HEK293 (cell line): ENCODE results near the gene MRPL30.
A peak's percentile ranks its signal among the peaks of the same experiment; 100 is the strongest.
"Not testable (repeated sequence)": the region's sequence is repeated elsewhere in the genome, so short reads cannot be mapped to it uniquely, and the experiment has no call there.

ENCODE experiments used
- CTCF ChIA-PET: fragments of 350-600 bp; formaldehyde crosslinking; extraction: SDS; loops from one replicate; lab custom pipeline; 2021; ENCODE audit warnings: antibody characterized with exemption; lab: Yijun Ruan, JAX
- POLR2A ChIA-PET: fragments of 300-600 bp; formaldehyde crosslinking; extraction: SDS; loops from one replicate; lab custom pipeline; 2020; ENCODE audit warnings: antibody characterized with exemption, inconsistent platforms; lab: Yijun Ruan, JAX
- H3K27ac ChIP-seq: fragments of 200-500 bp; sonication (Bioruptor generic); 2 replicates; pipeline ENCODE4 v1.5.1; 2014; ENCODE audit warnings: low read depth, low read length, control low read depth, inconsistent platforms; ENCODE audit errors: extremely low read depth
- H3K36me3 ChIP-seq, 2 experiments: fragments of 200-500 bp in 1 of 2; sonication (Bioruptor generic) in 1 of 2; 1 replicate in 1 of 2; 2 replicates in 1 of 2; pipeline ENCODE4 v1.5.1; 2014 to 2017; ENCODE audit warnings: inconsistent platforms in 2 of 2, low read length in 2 of 2; ENCODE audit not compliant: control insufficient read depth in 2 of 2, insufficient read depth in 1 of 2
- H3K4me1 ChIP-seq: fragments of 200-500 bp; sonication (Bioruptor generic); 2 replicates; pipeline ENCODE4 v1.5.1; 2014; ENCODE audit warnings: mild to moderate bottlenecking, low read length, inconsistent platforms; ENCODE audit not compliant: control insufficient read depth, insufficient read depth
- H3K4me3 ChIP-seq: 2 replicates; pipeline ENCODE4 v1.5.1; 2011; ENCODE audit warnings: low read depth, mild to moderate bottlenecking, control low read depth, low read length, moderate library complexity
- H3K9me3 ChIP-seq: fragments of 200-500 bp; sonication (Bioruptor generic); 2 replicates; pipeline ENCODE4 v1.5.1; 2014; ENCODE audit warnings: low read depth, low read length, inconsistent platforms; ENCODE audit not compliant: control insufficient read depth, insufficient read depth
- GFI1B ChIP-seq: fragments of 450-650 bp; formaldehyde crosslinking; IDR thresholded peaks from 2 replicates; pipeline ENCODE4 v1.5.1; 2016; ENCODE audit warnings: missing biosample characterization, missing genetic modification characterization
- GLI4 ChIP-seq: fragments of 450-650 bp; formaldehyde crosslinking; IDR thresholded peaks from 2 replicates; pipeline ENCODE4 v1.5.1; 2016; ENCODE audit warnings: missing biosample characterization, missing genetic modification characterization
- HIC1 ChIP-seq: fragments of 450-650 bp; formaldehyde crosslinking; IDR thresholded peaks from 2 replicates; pipeline ENCODE4 v1.5.1; 2016; ENCODE audit warnings: missing biosample characterization, missing genetic modification characterization
- KLF10 ChIP-seq: fragments of 450-650 bp; IDR thresholded peaks from 2 replicates; pipeline ENCODE4 v1.5.1; 2018; ENCODE audit warnings: missing biosample characterization, mild to moderate bottlenecking, missing genetic modification characterization
- KLF9 ChIP-seq: fragments of 450-650 bp; formaldehyde crosslinking; IDR thresholded peaks from 2 replicates; pipeline ENCODE4 v1.5.1; 2016; ENCODE audit warnings: missing biosample characterization, missing genetic modification characterization, low read depth
- SP7 ChIP-seq: fragments of 450-650 bp; formaldehyde crosslinking; IDR thresholded peaks from 2 replicates; pipeline ENCODE4 v1.5.1; 2016; ENCODE audit warnings: missing biosample characterization, missing genetic modification characterization
- TSHZ1 ChIP-seq: fragments of 450-650 bp; formaldehyde crosslinking; IDR thresholded peaks from 2 replicates; pipeline ENCODE4 v1.5.1; 2016; ENCODE audit warnings: missing biosample characterization, missing genetic modification characterization, borderline replicate concordance
- ZBTB1 ChIP-seq: fragments of 450-650 bp; formaldehyde crosslinking; IDR thresholded peaks from 2 replicates; pipeline ENCODE4 v1.5.1; 2016; ENCODE audit warnings: missing biosample characterization, missing genetic modification characterization
- ZFP41 ChIP-seq: fragments of 450-650 bp; formaldehyde crosslinking; IDR thresholded peaks from 2 replicates; pipeline ENCODE4 v1.5.1; 2016; ENCODE audit warnings: missing biosample characterization, missing genetic modification characterization, borderline replicate concordance
- ZNF121 ChIP-seq: fragments of 450-650 bp; formaldehyde crosslinking; IDR thresholded peaks from 2 replicates; pipeline ENCODE4 v1.5.1; 2016; ENCODE audit warnings: missing biosample characterization, missing genetic modification characterization
- ZNF140 ChIP-seq: fragments of 450-650 bp; formaldehyde crosslinking; IDR thresholded peaks from 2 replicates; pipeline ENCODE4 v1.5.1; 2016; ENCODE audit warnings: missing biosample characterization, missing genetic modification characterization
- ZNF16 ChIP-seq: fragments of 450-650 bp; formaldehyde crosslinking; IDR thresholded peaks from 2 replicates; pipeline ENCODE4 v1.5.1; 2016; ENCODE audit warnings: low read depth, missing biosample characterization, missing genetic modification characterization
- ZNF19 ChIP-seq: fragments of 450-650 bp; formaldehyde crosslinking; IDR thresholded peaks from 2 replicates; pipeline ENCODE4; 2016; ENCODE audit warnings: missing biosample characterization, missing genetic modification characterization, low read depth
- ZNF223 ChIP-seq: fragments of 450-650 bp; formaldehyde crosslinking; IDR thresholded peaks from 2 replicates; pipeline ENCODE4 v1.5.1; 2016; ENCODE audit warnings: missing biosample characterization, missing genetic modification characterization
- ZNF404 ChIP-seq: fragments of 450-650 bp; formaldehyde crosslinking; IDR thresholded peaks from 2 replicates; pipeline ENCODE4 v1.5.1; 2017; ENCODE audit warnings: missing biosample characterization, missing genetic modification characterization
- ZNF48 ChIP-seq: fragments of 450-650 bp; formaldehyde crosslinking; IDR thresholded peaks from 2 replicates; pipeline ENCODE4 v1.5.1; 2016; ENCODE audit warnings: missing biosample characterization, missing genetic modification characterization
- ZNF501 ChIP-seq: fragments of 450-650 bp; formaldehyde crosslinking; IDR thresholded peaks from 2 replicates; pipeline ENCODE4 v1.5.1; 2016; ENCODE audit warnings: missing biosample characterization, missing genetic modification characterization
- TF ChIP-seq, protein P1 (sequence below): fragments of 450-650 bp; formaldehyde crosslinking; IDR thresholded peaks from 2 replicates; pipeline ENCODE4 v1.5.1; 2017; ENCODE audit warnings: missing biosample characterization, missing genetic modification characterization
- TF ChIP-seq, protein P2 (sequence below): fragments of 450-650 bp; formaldehyde crosslinking; IDR thresholded peaks from 2 replicates; pipeline ENCODE4 v1.5.1; 2016; ENCODE audit warnings: missing biosample characterization, missing genetic modification characterization, borderline replicate concordance
- TF ChIP-seq, protein P3 (sequence below): fragments of 450-650 bp; formaldehyde crosslinking; IDR thresholded peaks from 2 replicates; pipeline ENCODE4 v1.5.1; 2016; ENCODE audit warnings: missing biosample characterization, missing genetic modification characterization, borderline replicate concordance

Gene MRPL30

GRCh38 chr2:99180755-99181623 is at the start of gene MRPL30, which contains the start of gene MITD1 (continued):
- TF ChIP-seq ZNF48 (tag by site-specific recombination): no peak
- TF ChIP-seq, protein P1, sequence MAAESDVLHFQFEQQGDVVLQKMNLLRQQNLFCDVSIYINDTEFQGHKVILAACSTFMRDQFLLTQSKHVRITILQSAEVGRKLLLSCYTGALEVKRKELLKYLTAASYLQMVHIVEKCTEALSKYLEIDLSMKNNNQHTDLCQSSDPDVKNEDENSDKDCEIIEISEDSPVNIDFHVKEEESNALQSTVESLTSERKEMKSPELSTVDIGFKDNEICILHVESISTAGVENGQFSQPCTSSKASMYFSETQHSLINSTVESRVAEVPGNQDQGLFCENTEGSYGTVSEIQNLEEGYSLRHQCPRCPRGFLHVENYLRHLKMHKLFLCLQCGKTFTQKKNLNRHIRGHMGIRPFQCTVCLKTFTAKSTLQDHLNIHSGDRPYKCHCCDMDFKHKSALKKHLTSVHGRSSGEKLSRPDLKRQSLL (tag by site-specific recombination): peak; percentile 54; the same call in 1 of the 2 replicates
- TF ChIP-seq ZNF501: peak; percentile 85
- TF ChIP-seq ZNF404: no peak
- no peak for TF ChIP-seq GLI4 (tag by site-specific recombination)
- peak; percentile 89 for TF ChIP-seq SP7 (tag by site-specific recombination)
- no peak for TF ChIP-seq ZNF19 (tag by site-specific recombination)
- no peak for TF ChIP-seq ZBTB1 (tag by site-specific recombination)
- no peak for TF ChIP-seq HIC1 (tag by site-specific recombination)
- TF ChIP-seq ZNF223: no peak
- TF ChIP-seq GFI1B (tag by site-specific recombination): no peak
- TF ChIP-seq KLF10: peak; percentile 54; the same call in 1 of the 2 replicates
- peak; percentile 66; the same call in 1 of the 2 replicates for TF ChIP-seq KLF9 (tag by site-specific recombination)
- TF ChIP-seq TSHZ1 (tag by site-specific recombination): peak; percentile 63; the same call in 1 of the 2 replicates
- TF ChIP-seq ZNF140 (tag by site-specific recombination): no peak
- TF ChIP-seq, protein P2, sequence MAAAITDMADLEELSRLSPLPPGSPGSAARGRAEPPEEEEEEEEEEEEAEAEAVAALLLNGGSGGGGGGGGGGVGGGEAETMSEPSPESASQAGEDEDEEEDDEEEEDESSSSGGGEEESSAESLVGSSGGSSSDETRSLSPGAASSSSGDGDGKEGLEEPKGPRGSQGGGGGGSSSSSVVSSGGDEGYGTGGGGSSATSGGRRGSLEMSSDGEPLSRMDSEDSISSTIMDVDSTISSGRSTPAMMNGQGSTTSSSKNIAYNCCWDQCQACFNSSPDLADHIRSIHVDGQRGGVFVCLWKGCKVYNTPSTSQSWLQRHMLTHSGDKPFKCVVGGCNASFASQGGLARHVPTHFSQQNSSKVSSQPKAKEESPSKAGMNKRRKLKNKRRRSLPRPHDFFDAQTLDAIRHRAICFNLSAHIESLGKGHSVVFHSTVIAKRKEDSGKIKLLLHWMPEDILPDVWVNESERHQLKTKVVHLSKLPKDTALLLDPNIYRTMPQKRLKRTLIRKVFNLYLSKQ: no peak
- TF ChIP-seq, protein P3, sequence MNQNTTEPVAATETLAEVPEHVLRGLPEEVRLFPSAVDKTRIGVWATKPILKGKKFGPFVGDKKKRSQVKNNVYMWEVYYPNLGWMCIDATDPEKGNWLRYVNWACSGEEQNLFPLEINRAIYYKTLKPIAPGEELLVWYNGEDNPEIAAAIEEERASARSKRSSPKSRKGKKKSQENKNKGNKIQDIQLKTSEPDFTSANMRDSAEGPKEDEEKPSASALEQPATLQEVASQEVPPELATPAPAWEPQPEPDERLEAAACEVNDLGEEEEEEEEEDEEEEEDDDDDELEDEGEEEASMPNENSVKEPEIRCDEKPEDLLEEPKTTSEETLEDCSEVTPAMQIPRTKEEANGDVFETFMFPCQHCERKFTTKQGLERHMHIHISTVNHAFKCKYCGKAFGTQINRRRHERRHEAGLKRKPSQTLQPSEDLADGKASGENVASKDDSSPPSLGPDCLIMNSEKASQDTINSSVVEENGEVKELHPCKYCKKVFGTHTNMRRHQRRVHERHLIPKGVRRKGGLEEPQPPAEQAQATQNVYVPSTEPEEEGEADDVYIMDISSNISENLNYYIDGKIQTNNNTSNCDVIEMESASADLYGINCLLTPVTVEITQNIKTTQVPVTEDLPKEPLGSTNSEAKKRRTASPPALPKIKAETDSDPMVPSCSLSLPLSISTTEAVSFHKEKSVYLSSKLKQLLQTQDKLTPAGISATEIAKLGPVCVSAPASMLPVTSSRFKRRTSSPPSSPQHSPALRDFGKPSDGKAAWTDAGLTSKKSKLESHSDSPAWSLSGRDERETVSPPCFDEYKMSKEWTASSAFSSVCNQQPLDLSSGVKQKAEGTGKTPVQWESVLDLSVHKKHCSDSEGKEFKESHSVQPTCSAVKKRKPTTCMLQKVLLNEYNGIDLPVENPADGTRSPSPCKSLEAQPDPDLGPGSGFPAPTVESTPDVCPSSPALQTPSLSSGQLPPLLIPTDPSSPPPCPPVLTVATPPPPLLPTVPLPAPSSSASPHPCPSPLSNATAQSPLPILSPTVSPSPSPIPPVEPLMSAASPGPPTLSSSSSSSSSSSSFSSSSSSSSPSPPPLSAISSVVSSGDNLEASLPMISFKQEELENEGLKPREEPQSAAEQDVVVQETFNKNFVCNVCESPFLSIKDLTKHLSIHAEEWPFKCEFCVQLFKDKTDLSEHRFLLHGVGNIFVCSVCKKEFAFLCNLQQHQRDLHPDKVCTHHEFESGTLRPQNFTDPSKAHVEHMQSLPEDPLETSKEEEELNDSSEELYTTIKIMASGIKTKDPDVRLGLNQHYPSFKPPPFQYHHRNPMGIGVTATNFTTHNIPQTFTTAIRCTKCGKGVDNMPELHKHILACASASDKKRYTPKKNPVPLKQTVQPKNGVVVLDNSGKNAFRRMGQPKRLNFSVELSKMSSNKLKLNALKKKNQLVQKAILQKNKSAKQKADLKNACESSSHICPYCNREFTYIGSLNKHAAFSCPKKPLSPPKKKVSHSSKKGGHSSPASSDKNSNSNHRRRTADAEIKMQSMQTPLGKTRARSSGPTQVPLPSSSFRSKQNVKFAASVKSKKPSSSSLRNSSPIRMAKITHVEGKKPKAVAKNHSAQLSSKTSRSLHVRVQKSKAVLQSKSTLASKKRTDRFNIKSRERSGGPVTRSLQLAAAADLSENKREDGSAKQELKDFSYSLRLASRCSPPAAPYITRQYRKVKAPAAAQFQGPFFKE (tag by site-specific recombination): no peak
- TF ChIP-seq ZNF16 (tag by site-specific recombination): no peak
- no peak for TF ChIP-seq ZNF121
- no peak for TF ChIP-seq ZFP41 (tag by site-specific recombination)

- H3K36me3 ChIP-seq, H3K27ac ChIP-seq, POLR2A ChIA-PET, H3K4me1 ChIP-seq, H3K4me3 ChIP-seq, CTCF ChIA-PET, H3K9me3 ChIP-seq: not testable (repeated sequence)
Measured at GRCh38 chr2:99135044-99135556, 45.9 kb upstream of the MRPL30 start.
